Stimulated activated naive CD4-positive, alpha-beta T cell treated with Interleukin-2 at 50 U/mL for 16 hours (primary cell): ENCODE results near the gene IKZF1.

ENCODE experiments used
- DNase-seq: peaks from one replicate; lab custom pipeline; 2025; lab: John Stamatoyannopoulos, UW

Gene IKZF1

DNA sequence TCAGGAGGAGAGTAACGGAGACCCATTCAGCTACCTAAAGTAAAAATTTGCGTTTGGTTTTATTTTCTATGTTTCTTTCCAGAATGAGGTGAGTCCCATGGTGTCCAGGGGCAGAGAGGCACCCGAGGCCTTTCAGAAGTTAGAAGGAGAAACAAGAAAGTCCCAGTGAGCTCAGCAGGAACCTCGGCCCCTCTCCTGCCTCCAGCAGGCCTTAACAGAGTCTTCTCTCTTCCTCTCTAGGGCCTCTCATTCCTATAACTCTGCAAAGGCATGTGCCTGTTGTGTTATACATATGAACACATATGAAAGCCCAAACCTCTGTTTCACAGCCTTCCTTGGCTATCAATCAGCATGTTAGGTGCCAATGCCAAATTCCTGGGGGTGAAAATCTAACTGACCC, 20.8 kb upstream of the IKZF1 start:
- DNase-seq, result no peak

DNA sequence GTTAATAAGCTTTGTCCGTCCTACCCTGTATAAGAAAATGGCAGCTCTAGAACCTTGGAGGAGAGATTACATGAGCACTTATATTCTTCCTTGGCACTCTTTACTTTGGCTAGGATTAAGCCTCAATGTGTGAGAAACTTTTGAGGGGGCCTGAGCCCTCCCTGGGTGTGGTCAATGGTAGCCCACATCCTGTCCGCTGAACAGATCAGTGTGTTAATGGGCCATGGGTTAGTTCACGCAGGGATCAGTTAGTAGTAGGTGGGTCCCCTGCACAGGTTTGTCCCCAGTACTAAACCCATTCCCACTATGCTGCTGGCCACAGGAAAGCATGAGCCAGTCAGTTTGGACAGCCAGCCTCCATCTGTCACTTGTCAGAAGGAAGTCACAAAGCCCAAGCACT, 20.2 kb upstream of the IKZF1 start:
- DNase-seq, result no peak

DNA sequence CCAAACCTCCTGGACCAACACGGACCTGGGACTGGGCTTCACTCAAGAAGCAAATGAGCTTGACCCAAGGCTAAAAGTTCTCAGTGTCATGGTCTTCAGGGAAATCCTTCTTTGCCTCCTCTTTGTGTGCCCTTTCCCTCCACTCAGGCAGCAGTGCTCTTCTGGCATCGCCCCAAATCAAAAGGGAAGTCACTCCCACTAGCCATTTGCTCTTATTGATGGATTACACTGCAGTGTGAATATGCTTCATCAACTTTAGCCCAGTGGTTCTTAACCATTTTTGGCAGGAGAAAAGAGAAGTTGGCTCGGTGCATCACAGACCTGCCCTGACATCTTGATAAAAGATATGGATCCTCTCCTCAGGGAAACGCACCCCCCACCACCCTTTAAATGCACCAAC, 19.2 kb upstream of the IKZF1 start:
- DNase-seq, result no peak

DNA sequence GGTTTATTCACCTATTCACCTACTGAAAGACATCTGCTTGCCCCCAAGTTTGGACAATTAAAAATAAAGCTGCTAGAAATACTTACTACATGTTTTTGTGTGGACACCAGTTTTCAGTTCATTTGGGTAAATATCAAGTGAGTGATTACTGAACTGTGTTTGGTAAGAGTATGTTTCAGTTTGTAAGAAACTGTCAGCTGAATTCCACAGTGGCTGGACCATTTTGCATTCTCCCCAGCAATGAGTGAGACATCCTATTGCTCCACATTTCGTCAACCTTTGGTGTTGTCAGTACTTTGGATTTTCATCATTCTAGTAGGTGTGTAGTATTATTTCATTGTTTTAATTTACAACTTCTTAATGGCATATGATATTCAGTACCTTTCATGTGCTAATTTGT, 17.4 kb upstream of the IKZF1 start:
- no peak for DNase-seq

DNA sequence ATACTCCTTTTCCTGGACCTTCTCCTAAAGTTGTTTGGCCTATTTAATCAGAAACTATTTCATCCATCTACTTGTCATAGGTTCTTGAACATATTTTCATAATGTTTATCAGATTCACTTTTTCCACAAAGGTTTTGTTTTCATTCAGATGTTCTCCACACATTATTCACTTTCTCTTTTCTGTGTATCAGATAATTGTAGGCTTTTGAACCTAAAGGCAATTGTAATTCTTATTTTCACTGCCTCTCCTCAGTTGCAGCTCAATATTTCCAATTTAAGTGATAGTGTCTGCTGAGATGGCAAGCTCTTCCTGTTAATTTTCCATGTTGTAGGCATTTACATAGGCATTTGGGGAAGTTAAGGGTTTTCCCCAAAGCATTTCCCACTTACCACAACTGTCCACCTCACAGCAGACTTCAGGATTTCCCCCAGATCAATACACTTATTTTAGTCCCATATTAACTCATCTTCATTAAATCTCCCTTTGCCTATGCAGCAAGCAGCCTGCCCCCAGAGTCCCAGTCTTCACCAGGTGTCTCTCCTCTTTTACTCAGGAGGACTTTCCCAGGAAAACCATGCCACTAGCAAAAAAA, 12.3 kb upstream of the IKZF1 start:
- DNase-seq, result no peak

DNA sequence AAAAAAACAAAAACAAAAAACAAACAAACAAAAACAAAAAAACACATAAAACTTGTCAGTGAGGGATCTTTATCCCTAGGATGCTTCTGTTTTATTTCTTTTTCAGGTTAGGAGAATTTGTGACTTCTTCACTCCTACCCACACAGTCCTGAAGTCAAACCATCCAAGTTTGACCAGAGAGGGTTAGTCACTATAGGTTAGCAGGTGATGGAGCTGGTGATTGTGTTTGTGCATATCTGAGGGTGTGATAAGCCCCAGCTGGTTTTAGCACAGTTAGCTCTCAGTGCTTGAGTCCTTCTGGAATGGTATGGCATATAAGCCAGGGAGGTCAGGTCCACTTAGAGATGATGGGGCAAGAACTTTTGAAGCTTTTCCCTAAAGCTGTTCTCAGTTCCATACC, 11.8 kb upstream of the IKZF1 start:
- no peak for DNase-seq

DNA sequence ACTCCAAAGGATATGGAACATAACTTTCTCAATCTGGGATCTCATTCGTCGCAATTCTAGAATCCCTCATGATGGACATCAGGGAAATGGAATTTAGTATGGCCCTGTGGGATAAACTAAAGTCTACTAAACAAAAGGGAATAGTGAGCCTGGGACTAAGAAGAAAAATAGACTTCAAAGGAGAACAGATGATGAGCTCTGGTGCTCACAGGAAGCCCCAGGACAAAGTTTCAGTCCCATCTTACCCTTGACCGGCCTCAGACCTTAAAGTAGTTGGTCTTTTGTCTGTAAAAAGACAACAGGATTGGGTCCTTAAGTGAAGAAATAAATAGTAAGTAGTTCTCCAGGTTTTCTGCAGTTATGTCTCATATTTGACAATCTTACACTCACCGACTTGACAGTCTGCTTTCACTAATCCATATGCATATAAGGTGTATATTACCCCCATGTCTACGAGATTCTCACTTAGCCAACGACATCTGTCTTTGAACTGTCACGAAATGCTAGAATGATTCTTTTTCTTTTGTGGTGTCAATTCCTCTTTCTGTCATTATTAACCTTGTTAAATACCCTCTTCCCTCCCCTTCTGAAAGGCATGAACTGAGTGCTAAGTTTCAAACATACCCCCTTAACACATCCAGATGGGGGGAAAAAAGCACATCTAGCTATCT, 10.9 kb upstream of the IKZF1 start:
- DNase-seq, result no peak

DNA sequence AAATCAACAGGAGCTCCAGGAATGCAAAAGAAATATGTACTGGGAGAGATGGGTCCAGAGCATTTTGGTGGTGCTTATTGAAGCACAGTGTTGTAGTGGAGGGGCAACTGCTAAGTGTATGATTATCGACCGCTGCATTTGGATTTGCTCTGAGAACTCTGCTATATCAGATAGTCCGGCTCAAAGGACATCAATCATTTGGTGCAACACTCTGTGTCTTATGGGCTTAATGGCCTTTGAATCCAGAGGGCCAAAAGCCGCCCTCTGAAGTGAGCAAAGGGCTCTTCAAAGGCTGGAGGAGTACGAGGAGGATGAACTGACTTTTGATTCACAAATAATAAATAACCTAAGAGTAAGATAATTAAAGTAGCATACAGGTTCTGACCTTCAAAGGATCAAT, 9.4 kb upstream of the IKZF1 start:
- DNase-seq, result no peak

DNA sequence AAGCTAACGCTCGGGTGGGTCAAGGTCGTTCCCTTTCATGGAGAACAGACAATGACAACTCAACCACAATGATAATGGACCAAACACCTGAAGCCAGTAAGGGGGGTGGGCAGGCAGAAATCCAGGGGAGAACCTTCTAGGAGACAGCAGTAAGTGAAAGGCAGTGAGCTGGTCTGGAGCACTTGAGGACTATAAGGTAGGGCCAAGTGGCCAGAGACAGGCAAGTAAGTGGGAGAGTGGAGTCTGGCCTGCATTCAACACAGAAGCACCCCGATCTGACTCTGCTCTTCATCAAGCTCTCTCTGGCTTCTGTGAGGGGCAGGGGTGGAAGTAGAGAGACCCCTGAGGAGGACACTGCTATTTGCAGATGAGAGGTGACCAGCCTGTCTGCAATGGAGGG, 7.7 kb upstream of the IKZF1 start:
- DNase-seq, result no peak

DNA sequence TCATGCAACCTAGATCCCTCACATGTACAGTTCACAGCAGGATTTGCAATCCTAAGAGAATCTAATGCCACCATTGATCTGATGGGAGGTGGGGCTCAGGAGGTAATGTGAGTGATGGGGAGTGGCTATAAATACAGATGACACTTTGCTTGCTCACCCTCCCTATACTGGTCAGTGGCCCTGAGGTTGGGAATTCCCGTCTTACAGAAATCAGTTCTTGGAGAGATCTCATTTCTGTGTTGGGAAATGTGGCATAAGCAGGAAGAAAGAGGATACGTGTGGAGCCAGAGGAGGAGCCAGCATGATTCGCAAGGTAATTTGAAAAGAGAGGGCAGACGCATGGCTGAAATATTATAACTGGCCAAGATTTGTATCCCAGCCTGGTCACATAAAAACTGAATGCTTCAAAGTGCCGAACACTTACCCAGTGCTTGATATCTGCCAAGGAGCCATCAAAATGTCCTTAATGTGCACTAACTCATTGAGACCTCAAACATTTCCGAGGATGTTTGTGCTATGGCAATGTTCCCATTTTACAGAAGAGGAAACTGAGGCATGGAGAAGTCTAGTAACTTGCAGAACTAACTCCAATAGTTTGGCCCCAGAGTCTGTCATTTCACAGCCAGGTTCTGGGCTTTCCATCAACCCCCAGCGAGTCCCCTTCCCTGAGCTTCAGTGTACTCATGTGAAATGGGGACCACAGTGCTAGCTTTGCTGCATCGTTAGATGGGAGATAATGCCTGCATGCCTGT, 5.5 kb upstream of the IKZF1 start:
- DNase-seq, result no peak

DNA sequence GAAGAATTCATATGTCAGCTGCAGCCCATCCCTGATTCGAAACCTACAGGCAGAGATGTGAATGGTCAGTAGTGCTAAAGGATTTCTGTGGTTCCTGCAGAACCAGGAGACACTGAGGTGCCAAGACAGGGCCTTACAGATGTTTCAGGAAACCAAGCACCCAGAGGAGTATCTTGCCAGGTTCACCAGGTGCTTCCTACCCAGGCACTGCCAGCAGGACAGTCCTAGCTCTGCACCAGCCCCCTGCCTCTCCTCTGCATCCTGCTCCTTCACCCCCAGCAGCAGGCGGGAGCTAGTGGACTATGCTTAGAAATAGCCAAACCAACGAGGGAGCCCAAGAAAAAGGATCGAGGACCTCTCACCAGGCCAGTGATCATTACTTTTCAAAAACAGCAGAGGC, 4.2 kb upstream of the IKZF1 start:
- no peak for DNase-seq

DNA sequence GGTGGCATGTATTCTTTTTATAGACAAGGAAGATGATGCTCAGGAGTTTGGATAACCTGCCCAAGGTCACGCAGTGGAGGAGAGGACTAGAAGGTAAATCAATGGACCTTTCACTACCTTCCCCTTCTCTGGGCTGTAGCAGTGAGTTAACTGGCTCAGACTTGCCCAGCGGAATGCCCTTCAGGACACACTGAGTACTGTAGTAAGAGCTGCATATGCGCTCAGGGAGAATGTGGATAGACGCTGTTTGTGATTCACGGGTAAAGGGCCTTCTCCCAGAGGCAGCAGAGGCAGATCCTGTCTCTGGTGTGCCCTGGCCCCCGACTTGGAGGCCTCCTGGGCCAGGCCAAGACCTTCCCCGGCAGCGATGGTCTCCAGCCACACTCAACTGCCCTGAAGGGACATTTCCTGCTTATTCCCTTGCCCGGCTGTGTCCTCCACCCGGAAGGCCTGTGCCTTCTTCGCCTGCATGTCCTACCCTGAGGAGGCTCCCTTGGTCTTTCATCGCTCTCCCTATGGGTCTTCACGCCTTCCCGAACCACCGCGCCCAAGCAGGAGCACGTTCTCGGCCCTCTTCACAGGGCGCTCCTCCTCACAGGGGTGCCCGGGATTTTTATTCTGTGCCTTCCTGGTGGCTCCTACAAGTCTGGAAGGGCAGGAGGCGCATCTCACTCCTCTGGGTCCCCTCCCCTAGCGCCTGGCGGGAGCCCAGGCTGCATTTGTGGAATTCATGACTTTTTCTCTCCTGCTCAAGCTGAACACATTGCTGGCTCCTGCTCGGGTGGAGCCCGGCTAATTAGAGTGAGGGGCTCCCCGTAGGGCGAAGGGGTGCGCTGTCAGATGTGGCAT, 1.8 kb upstream of the IKZF1 start:
- DNase-seq, result no peak

DNA sequence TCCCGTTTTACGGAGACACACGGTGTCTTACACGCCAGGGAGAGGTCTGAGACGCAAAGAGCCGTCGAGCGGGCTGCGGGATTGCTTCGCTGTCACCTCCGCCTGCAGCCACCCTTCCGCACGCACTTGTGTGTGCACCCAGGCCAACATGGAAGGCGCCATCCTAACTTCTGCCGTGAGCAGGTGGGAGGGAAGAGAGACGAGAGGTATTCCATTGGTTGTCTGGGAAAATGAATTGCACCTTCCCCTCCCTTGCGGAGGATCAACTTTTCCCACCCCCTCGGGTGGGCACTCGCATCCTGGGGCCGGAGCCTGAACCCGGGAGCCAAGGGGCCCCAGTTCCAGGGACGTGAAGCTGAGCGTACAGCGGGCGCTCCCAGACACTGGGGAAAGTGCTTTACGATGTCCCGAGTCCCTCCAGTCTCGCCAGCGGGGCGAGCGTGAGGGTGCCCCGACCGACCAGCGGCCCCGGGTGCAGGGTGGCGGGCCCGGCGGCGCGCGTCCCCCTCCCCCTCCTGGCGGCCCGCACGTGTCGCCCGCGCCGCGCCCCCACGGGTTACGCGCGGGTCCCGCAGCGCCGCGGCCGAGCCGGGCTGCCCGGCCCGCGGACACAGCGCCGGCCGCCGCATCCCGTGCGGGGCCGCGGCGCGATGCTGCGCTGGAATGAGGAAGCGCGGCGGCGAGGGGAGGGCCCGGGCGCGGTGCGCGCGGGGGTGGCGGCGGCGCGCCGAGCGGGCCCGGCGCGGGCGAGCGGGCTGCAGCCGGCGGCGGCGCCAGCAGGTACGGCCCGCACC, 984 bp upstream of the IKZF1 start:
- DNase-seq, result no peak

DNA sequence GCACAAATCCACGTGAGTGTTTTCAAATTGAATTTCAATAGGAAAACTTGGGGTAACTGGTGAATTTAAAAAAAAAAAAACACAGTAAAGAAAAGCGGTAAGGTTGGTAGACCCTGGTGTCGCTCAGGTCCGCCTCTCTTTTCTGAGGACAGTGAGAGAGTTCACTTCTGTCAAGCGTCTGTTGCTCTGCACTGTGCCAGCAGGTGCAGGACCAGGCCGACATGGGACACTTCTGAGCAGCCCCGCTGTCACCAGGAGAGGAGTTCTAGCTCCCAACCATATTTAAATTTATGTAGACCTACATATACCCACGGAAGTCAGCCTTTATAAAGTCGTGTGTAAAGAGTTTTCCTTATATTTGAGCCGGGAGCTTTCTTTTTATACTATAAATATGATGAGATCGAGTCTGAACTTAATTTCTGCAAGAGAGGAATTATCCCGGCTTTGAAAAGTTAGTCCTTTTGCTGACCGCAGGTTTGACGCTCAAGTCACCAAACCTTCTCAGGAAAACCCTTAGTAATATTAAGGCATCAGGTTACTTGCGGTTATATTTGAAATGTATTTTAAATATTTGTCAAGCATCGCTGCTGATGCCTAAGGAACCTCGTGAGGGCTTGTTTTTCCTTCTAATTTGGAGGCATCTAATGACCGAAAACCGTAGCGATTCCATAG, 531 bp downstream of the IKZF1 start:
- DNase-seq, result peak; percentile 66

DNA sequence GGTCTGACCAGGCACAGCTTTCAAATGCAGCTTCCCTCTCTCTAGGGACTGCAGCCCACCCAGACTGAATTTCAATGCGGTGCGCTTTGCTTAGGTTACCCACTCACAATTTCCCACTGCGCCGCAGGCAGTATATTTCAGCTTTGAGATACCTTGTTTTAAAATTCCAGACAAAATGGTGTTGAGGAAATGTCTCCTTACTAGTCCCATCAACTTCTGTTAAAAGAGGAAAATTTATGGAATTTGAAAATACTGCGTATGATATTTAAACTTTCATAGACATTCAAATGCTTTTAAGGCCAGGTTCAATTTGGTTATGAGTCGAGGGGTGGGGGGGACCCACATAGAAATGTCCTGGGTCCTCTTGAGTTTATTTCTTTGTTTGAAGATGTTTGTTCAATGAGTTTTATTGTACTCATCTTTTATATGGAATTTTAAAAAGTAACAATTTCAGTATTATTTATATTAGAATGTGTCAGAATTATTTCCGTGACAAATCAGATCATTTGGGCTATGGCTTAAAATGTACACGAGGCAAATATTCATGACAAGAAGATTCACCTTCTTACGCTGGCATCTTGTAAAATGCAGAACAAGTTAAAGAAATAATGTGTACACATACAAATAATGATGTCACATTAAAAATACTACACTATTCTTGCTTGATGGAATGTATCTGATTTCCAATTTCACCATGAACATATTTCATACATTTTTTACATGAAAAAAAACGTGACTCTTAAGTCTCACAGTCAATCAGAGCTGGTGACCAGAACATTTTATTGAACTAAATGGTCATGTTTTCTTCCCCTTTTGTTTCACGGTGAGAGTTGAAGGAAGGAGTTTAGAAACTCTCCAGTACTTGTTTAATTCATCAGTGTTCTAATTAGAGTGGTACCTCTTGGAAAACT, 1.3 kb downstream of the IKZF1 start:
- no peak for DNase-seq

DNA sequence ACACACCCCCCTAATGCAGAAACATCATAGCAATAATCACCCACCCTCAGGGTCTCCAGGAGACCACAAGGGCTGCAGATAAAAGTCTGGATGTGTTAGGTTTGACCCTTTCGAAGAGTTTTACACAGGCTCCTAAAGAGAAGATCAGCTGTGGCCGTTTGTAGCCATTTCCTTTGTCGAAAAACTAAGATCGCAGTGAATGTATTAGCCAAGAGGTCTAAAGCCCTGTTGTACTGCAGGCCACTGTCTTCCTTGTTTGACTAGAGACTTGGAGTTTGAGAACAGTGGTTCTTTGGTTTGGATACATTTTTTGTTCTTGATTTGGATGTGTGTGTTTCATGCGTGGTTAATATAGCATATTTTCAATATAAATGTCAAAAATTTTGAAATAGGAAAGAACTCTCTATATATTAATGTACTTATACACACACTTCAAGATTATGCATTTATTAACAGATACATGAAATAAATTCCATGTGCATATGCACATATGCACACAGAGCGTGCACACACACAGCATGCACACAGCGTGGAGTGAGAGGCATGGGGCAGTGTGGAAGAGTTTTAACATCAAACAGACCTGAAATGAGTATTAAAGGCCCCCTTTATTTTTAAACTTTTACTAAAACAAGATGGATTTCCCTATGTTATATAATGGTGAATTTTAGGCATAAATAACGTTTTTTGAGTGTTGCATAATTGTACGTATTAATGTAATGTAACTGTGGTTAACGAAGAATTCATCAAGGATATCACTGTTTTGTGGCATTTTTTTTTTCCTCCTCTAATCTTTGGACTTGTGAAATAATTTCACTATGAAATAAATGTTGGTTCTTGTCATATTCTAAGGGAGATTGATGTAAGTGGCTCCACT, 2.2 kb downstream of the IKZF1 start:
- no peak for DNase-seq

DNA sequence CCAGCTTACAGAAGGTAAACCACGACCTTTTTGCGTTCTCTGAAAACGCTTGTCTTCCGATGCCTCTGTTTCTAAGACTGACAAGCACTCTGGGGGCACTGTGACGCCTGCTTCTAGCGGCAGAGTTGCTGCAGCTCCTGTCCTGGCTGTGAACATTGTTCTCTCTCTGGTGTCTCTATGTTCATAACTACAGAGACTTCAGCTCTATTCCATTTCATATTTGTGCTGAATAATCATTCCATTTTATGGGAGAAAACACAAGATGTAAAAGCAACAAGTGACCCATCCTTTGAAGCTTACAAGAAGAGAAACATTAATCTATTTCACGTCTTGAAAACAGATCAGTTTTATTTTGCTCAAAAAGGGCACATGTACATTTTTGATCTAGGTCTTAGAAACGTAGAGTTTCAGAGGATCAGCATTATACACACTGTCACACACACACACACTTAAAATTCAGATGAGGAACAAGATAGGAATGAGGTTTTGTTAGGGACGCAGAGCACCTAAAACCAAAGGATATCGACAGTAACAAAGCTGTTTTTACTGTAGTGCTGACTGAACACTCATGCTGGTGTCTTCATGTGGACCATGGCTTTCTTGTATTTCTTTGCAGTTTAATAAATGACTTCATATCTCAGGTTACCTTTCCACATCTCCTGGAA, 3.0 kb downstream of the IKZF1 start:
- DNase-seq, result peak; percentile 58

DNA sequence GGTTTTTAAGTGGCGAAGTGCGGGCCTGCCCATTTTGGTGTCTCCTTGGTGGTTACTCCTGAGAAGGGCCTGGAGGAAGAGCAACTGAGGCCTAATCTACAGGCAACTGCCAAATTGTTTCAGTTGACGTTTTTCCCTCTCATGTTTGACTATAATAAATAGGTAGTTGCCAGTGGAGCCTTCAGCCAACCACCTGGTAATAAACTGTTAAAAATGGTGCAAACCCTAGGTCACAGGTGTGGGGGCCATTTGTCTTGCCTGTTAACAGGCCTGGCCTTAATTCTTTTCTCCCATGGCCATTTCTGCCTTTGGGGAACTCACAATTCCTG, 3.7 kb downstream of the IKZF1 start:
- no peak for DNase-seq
